A549 (cell line): ENCODE results near the gene SH3RF3.

ENCODE experiments used
- CEBPB ChIP-seq, 2 experiments: fragments of >200 bp in 1 of 2; sonication (Bioruptor Twin) in 1 of 2; formaldehyde crosslinking in 1 of 2; IDR thresholded peaks; 2 replicates each; pipeline ENCODE4 v1.6.1; 2012 to 2016
- CTCF ChIP-seq: fragments of >200 bp; sonication (Bioruptor Twin); formaldehyde crosslinking; IDR thresholded peaks from 3 replicates; pipeline ENCODE4 v1.5.1; 2016
- EHMT2 ChIP-seq: fragments of 200-600 bp; sonication (generic); IDR thresholded peaks from 2 replicates; pipeline ENCODE4 v1.6.1; 2016; ENCODE audit warnings: antibody characterized with exemption, low read depth, mild to moderate bottlenecking, moderate library complexity
- ESRRA ChIP-seq: fragments of 150-350 bp; IDR thresholded peaks from 2 replicates; pipeline ENCODE4 v1.6.1; 2014; ENCODE audit warnings: mild to moderate bottlenecking, low read length, borderline replicate concordance
- HES2 ChIP-seq: fragments of >200 bp; sonication (Bioruptor Twin); formaldehyde crosslinking; IDR thresholded peaks from 2 replicates; pipeline ENCODE4 v1.6.1; 2016
- HOXB5 ChIP-seq: fragments of 250-450 bp; sonication (Bioruptor Pico); IDR thresholded peaks from 2 replicates; pipeline ENCODE4 v1.5.0; 2020; ENCODE audit warnings: mild to moderate bottlenecking, moderate library complexity
- JUNB ChIP-seq: fragments of >200 bp; sonication (Bioruptor Twin); formaldehyde crosslinking; IDR thresholded peaks from 2 replicates; pipeline ENCODE4 v1.6.1; 2016
- POLR2A ChIP-seq: IDR thresholded peaks from 2 replicates; pipeline ENCODE4 v1.6.1; 2012; ENCODE audit warnings: mild to moderate bottlenecking, low read length
- POLR2AphosphoS2 ChIP-seq: conservative IDR thresholded peaks from 2 replicates; pipeline ENCODE4 v1.6.1; 2012; ENCODE audit warnings: low read length, improper control_type of control experiment, inconsistent platforms
- RAD21 ChIP-seq, 2 experiments: fragments of >200 bp in 1 of 2; sonication (Bioruptor Twin) in 1 of 2; formaldehyde crosslinking in 1 of 2; IDR thresholded peaks in 1 of 2; conservative IDR thresholded peaks in 1 of 2; 2 replicates in 1 of 2; 3 replicates in 1 of 2; pipeline ENCODE4 v1.6.1; 2012 to 2018; ENCODE audit warnings: inconsistent platforms in 1 of 2
- RCOR1 ChIP-seq: fragments of 150-350 bp; IDR thresholded peaks from 2 replicates; pipeline ENCODE4 v1.6.1; 2014; ENCODE audit warnings: antibody characterized with exemption, low read length, low read depth
- RNF2 ChIP-seq: fragments of 200-600 bp; sonication (generic); IDR thresholded peaks from 2 replicates; pipeline ENCODE4 v1.6.1; 2016; ENCODE audit warnings: low read depth, mild to moderate bottlenecking, antibody characterized with exemption, moderate library complexity, borderline replicate concordance

- TF ChIP-seq ESRRA (no peak), HES2 (no peak), CTCF (no peak), CEBPB (IDR thresholded peaks at IDR 0.05) (no peak), POLR2AphosphoS2 (no peak), JUNB (no peak), RNF2 (no peak), HOXB5 (CRISPR knock-in tag) (no peak), RAD21 (conservative IDR thresholded peaks at IDR 0.05 in 1 of 2, IDR thresholded peaks at IDR 0.05 in 1 of 2) (no peak), RCOR1 (no peak), POLR2A (no peak), EHMT2 (no peak)
These were observed 127.9 kb downstream of the SH3RF3 start for GRCh38 chr2:109256921-109257320.
